Measurements from ENCODE around the gene ZSWIM1. TPM values are rescaled to one million over a fixed set of nuclear protein-coding genes. Genes with fewer than 3 reads are reported as not detected.

ZSWIM1 gene
- total and polyA plus RNA-seq, 10 of the 15 experiments (the other 5 are each of a cell fraction or from before 2014, with no cell fraction given): 2.4 to 16.0 (median 9.8) TPM

- TF ChIP-seq MLLT1 (IDR thresholded peaks at IDR 0.05) (no peak), SMAD1 (IDR thresholded peaks at IDR 0.05; ENCODE audit: low read depth, partially characterized antibody) (no peak), RAD21 (IDR thresholded peaks at IDR 0.05; ENCODE audit: insufficient read depth, low read depth, low read length) (no peak), JUND (IDR thresholded peaks at IDR 0.05; ENCODE audit: low read depth, low read length) (0 out of 2 replicates have a peak, but pooled peaks have one; percentile 0), FOXM1 (IDR thresholded peaks at IDR 0.05; ENCODE audit: low read depth, low read length) (no peak), NRF1 (conservative IDR thresholded peaks at IDR 0.05; ENCODE audit: low read depth, low read length) (no peak)
Observed at GRCh38 chr20:45857882-45858216, 23.2 kb upstream of the ZSWIM1 start (continued).

GRCh38 chr20:45859916-45860315 is 21.1 kb upstream of the ZSWIM1 start:
- H3K4me2 ChIP-seq (ENCODE audit: control insufficient read depth, insufficient read depth): no peak overlapping the region
- H3K4me3 ChIP-seq: no peak overlapping the region
- ATAC-seq (no peak), DNase-seq (ENCODE audit: low read depth, low spot score) (no peak), FAIRE-seq (no peak)
- ChIA-PET CTCF (interaction anchor here (1.4 kb wide), 1 partner anchor 110 kb away, joined by 3 read pairs; no protein-coding TSS in a partner anchor), RAD21 (ENCODE audit: unreplicated experiment) (no interaction called here), SMC1A (ENCODE audit: uncharacterized antibody, unreplicated experiment) (interaction anchor here (0.5 kb wide), 1 partner anchor 60 kb away, joined by 3 read pairs; no protein-coding TSS in a partner anchor), POLR2A (interaction anchor here (1.5 kb wide), 2 partner anchors 30 to 74 kb away, joined by 3 to 4 read pairs; partner anchors contain the start of gene PCIF1)
- H2AFZ ChIP-seq (ENCODE audit: control insufficient read depth, low read depth, low read length): no peak overlapping the region
- intact Hi-C loops (cut with micrococcal nuclease; ENCODE audit: unreplicated experiment) (loop anchor here (5.0 kb wide), 1 partner anchor 48 kb away; the partner anchor contains the start of gene UBE2C), in situ Hi-C loops (cut with MboI) (no loop called here)
- peaks cover 8% of the 10 kb centered on the region for H3K4me1 ChIP-seq (ENCODE audit: control insufficient read depth, insufficient read depth, low read length)
- BruUV-seq (replicated peaks): no TSS peak
- H4K20me1 ChIP-seq (ENCODE audit: control insufficient read depth, insufficient read depth): no peaks in the 10 kb centered on the region
- no peak overlapping the region for H3K27ac ChIP-seq (ENCODE audit: control insufficient read depth, insufficient read depth)
- peaks cover 19% of the 10 kb centered on the region for H3K79me2 ChIP-seq (ENCODE audit: control insufficient read depth, insufficient read depth, low read length)
- H3K9ac ChIP-seq (ENCODE audit: control insufficient read depth, insufficient read depth, low read length): no peak overlapping the region
- 99% methylated on average over 5 of the region's 5 CpGs for WGBS (ENCODE audit: insufficient coverage, insufficient replicate concordance, low lambda C conversion rate, missing lambda C conversion rate)
- H3K27me3 ChIP-seq (replicated peaks in 1 of 2; ENCODE audit: control insufficient read depth in 2 of 2, insufficient read depth in 2 of 2, low read length in 1 of 2): no peaks in the 10 kb centered on the region
- no peaks in the 10 kb centered on the region for H3K36me3 ChIP-seq (ENCODE audit: control insufficient read depth in 2 of 2, insufficient read depth in 2 of 2, low read length in 1 of 2)
- no peaks in the 10 kb centered on the region for H3K9me3 ChIP-seq (replicated peaks; ENCODE audit: control insufficient read depth, insufficient read depth, low read length)
- TF ChIP-seq ZBTB11 (CRISPR knock-in tag; IDR thresholded peaks at IDR 0.05): no peak
- no peak for TF ChIP-seq MTA2 (IDR thresholded peaks at IDR 0.05; ENCODE audit: low read depth)
- TF ChIP-seq MEF2A (IDR thresholded peaks at IDR 0.05; ENCODE audit: insufficient read depth, low read depth, low read length): no peak
- TF ChIP-seq EP300 (IDR thresholded peaks at IDR 0.05; ENCODE audit: borderline replicate concordance in 1 of 2, control insufficient read depth in 1 of 2, low read depth in 2 of 2, low read length in 2 of 2): no peak
- TF ChIP-seq CBFB (IDR thresholded peaks at IDR 0.05; ENCODE audit: low read depth): no peak
- no peak for TF ChIP-seq HSF1 (IDR thresholded peaks at IDR 0.05; ENCODE audit: low read depth, low read length)
- no peak for TF ChIP-seq ZNF274 (IDR thresholded peaks at IDR 0.05; ENCODE audit: insufficient read depth, insufficient read length)
- no peak for TF ChIP-seq CHD2 (IDR thresholded peaks at IDR 0.05; ENCODE audit: borderline replicate concordance, low read depth, low read length)
- no peak for TF ChIP-seq ZNF622 (IDR thresholded peaks at IDR 0.05)
- TF ChIP-seq ATF3 (IDR thresholded peaks at IDR 0.05; ENCODE audit: borderline replicate concordance, extremely low read depth, low read depth, low read length): no peak

Measured in GM12878 (cell line).